CD4-positive, alpha-beta memory T cell (primary cell): Measurements from ENCODE around the gene DIP2A. TPM values are rescaled to one million over a fixed set of nuclear protein-coding genes. Genes with fewer than 3 reads are reported as not detected.
A peak's percentile ranks its signal among the peaks of the same experiment; 100 is the strongest.
"Not testable (repeated sequence)": the region's sequence is repeated elsewhere in the genome, so short reads cannot be mapped to it uniquely, and the experiment has no call there.

Experiments used
- CTCF ChIA-PET: fragments of 350-600 bp; sonication (Branson Sonifier 250); formaldehyde crosslinking; loops from one replicate; lab custom pipeline; 2021; ENCODE audit warnings: inconsistent platforms; ENCODE audit not compliant: partially characterized antibody; lab: Charles Lee
- POLR2A ChIA-PET: fragments of 350-600 bp; sonication (Branson Sonifier 250); formaldehyde crosslinking; loops from one replicate; lab custom pipeline; 2021; ENCODE audit not compliant: partially characterized antibody; lab: Charles Lee
- DNase-seq, 5 donors: peaks; one replicate each; pipeline versions ENCODE4 v3.0.0 to v3.0.0-alpha.2; 2020 to 2022; ENCODE audit warnings: mixed read lengths in 1 of 5
- H3K27ac ChIP-seq: one replicate; pipeline ENCODE4 v1.7.0; 2013; ENCODE audit warnings: low read depth, low read length
- H3K27me3 ChIP-seq: 2 replicates; pipeline ENCODE4 v1.7.0; 2013; ENCODE audit warnings: mild to moderate bottlenecking, low read length, moderate library complexity; ENCODE audit not compliant: insufficient read depth
- H3K36me3 ChIP-seq: 2 replicates; pipeline ENCODE4 v1.7.0; 2013; ENCODE audit warnings: mild to moderate bottlenecking, low read length, moderate library complexity; ENCODE audit not compliant: insufficient read depth
- H3K4me1 ChIP-seq: 2 replicates; pipeline ENCODE4 v1.7.0; 2013; ENCODE audit warnings: mild to moderate bottlenecking, low read length, moderate library complexity; ENCODE audit not compliant: insufficient read depth
- H3K4me3 ChIP-seq, 2 donors: one replicate each; pipeline ENCODE4 v1.7.0; 2013; ENCODE audit warnings: low read length in 2 of 2, mild to moderate bottlenecking in 1 of 2
- H3K9me3 ChIP-seq, 2 donors: one replicate each; pipeline ENCODE4 v1.7.0; 2013; ENCODE audit warnings: low read length in 2 of 2, control low read depth in 1 of 2; ENCODE audit not compliant: control insufficient read depth in 1 of 2
- H3K27ac Mint-ChIP-seq, 7 donors: one replicate each; pipeline ENCODE4 v1.8.0; 2020 to 2021; ENCODE audit warnings: mixed read lengths in 7 of 7, mild to moderate bottlenecking in 6 of 7, inconsistent platforms in 3 of 7, moderate library complexity in 3 of 7
- H3K27me3 Mint-ChIP-seq, 2 donors: one replicate each; pipeline ENCODE4 v1.8.0; 2020 to 2021; ENCODE audit warnings: mixed read lengths in 2 of 2
- H3K36me3 Mint-ChIP-seq, 2 donors: one replicate each; pipeline ENCODE4 v1.8.0; 2020 to 2021; ENCODE audit warnings: mixed read lengths in 2 of 2, inconsistent platforms in 1 of 2, mild to moderate bottlenecking in 1 of 2
- H3K4me1 Mint-ChIP-seq, 4 donors: one replicate each; pipeline ENCODE4 v1.8.0; 2020 to 2021; ENCODE audit warnings: mixed read lengths in 4 of 4, mild to moderate bottlenecking in 1 of 4
- H3K4me3 Mint-ChIP-seq, 8 donors: one replicate each; pipeline ENCODE4 v1.8.0; 2020 to 2021; ENCODE audit warnings: mixed read lengths in 8 of 8, mild to moderate bottlenecking in 7 of 8, moderate library complexity in 6 of 8, inconsistent platforms in 3 of 8
- H3K9me3 Mint-ChIP-seq, 8 donors: one replicate each; pipeline ENCODE4 v1.8.0; 2020 to 2021; ENCODE audit warnings: mixed read lengths in 8 of 8, mild to moderate bottlenecking in 5 of 8, inconsistent platforms in 3 of 8, moderate library complexity in 1 of 8
- intact Hi-C: fragments of 100-400 bp; cut with micrococcal nuclease; formaldehyde crosslinking; loops from one replicate; pipeline ENCODE4 v1.15.1; 2023
- polyA plus RNA-seq, 2 donors: library from polyadenylated mRNA; unstranded; fragments of 300-500 nt; fragmentation: Illumina TruSeq; gene quantifications; one replicate each; pipeline ENCODE4 v1.2.3, GENCODE V29; 2021
- total RNA-seq, 2 experiments: library from RNA; stranded (reverse); gene quantifications; one replicate each; pipeline ENCODE4 v1.2.3, GENCODE V29; 2021

DIP2A gene
- total and polyA plus RNA-seq, 4 experiments from 2014 or later, result 14.1 to 95.9 (median 56.2) TPM

- Histone ChIP-seq H3K27ac (no peak overlapping the region), H3K36me3 (peaks cover 27% of the 10 kb centered on the region), H3K27me3 (no peaks in the 10 kb centered on the region), H3K4me1 (peaks cover 16% of the 10 kb centered on the region), H3K4me3 (no peak overlapping the region), H3K9me3 (no peaks in the 10 kb centered on the region)
- Mint-ChIP-seq H3K4me3 (peak overlapping the region in 3 of 8 donors; percentile 14 to 66 (median 17)), H3K9me3 (peaks cover 0 to 2% (median 0%) of the 10 kb centered on the region in 8 donors), H3K36me3 (peaks cover 44 to 74% of the 10 kb centered on the region in 2 donors), H3K4me1 (peaks cover 13 to 23% (median 17%) of the 10 kb centered on the region in 4 donors), H3K27ac (peak overlapping the region in 5 of 7 donors; percentile 36 to 86 (median 59)), H3K27me3 (no peaks in the 10 kb centered on the region)
- DNase-seq, result no peak
- intact Hi-C loops, result no loop called here
- ChIA-PET CTCF (interaction anchor here (0.8 kb wide), 1 partner anchor 15 kb away, joined by 3 read pairs; no protein-coding TSS in a partner anchor), POLR2A (interaction anchor here (0.9 to 1.5 kb wide), 3 partner anchors 16 to 44 kb away, joined by 4 to 6 read pairs (median 5); no protein-coding TSS in a partner anchor)
These were observed 57.4 kb downstream of the DIP2A start for GRCh38 chr21:46516068-46516467.

- Histone ChIP-seq H3K4me1 (peaks cover 16% of the 10 kb centered on the region), H3K9me3 (no peaks in the 10 kb centered on the region), H3K4me3 (no peak overlapping the region), H3K36me3 (peaks cover 23% of the 10 kb centered on the region), H3K27ac (no peak overlapping the region), H3K27me3 (no peaks in the 10 kb centered on the region)
- peak overlapping the region in 4 of 7 donors; percentile 22 to 69 (median 30) for H3K27ac Mint-ChIP-seq
- no peaks in the 10 kb centered on the region for H3K27me3 Mint-ChIP-seq
- H3K4me3 Mint-ChIP-seq, result no peak overlapping the region
- peaks cover 0 to 2% (median 0%) of the 10 kb centered on the region in 8 donors for H3K9me3 Mint-ChIP-seq
- peaks cover 13 to 23% (median 19%) of the 10 kb centered on the region in 4 donors for H3K4me1 Mint-ChIP-seq
- ChIA-PET POLR2A (interaction anchor here (0.7 to 1.2 kb wide), 2 partner anchors 121 to 122 kb away, joined by 3 to 4 read pairs; no protein-coding TSS in a partner anchor), CTCF (interaction anchor here (1.0 kb wide), 1 partner anchor 15 kb away, joined by 3 read pairs; no protein-coding TSS in a partner anchor)
- DNase-seq, result no peak
- intact Hi-C loops, result no loop called here
- peaks cover 40 to 65% of the 10 kb centered on the region in 2 donors for H3K36me3 Mint-ChIP-seq
These were observed 58.7 kb downstream of the DIP2A start for GRCh38 chr21:46517361-46517760.

- Histone ChIP-seq H3K4me1 (peaks cover 16% of the 10 kb centered on the region), H3K9me3 (no peaks in the 10 kb centered on the region), H3K36me3 (peaks cover 24% of the 10 kb centered on the region), H3K27me3 (no peaks in the 10 kb centered on the region), H3K27ac (no peak overlapping the region), H3K4me3 (no peak overlapping the region)
- peaks cover 0 to 2% (median 0%) of the 10 kb centered on the region in 8 donors for H3K9me3 Mint-ChIP-seq
- DNase-seq, result no peak
- H3K27me3 Mint-ChIP-seq, result no peaks in the 10 kb centered on the region
- H3K36me3 Mint-ChIP-seq, result peaks cover 37 to 53% of the 10 kb centered on the region in 2 donors
- no peak overlapping the region for H3K4me3 Mint-ChIP-seq
- ChIA-PET POLR2A (interaction anchor here (1.9 kb wide), 1 partner anchor 41 kb away, joined by 5 read pairs; no protein-coding TSS in a partner anchor), CTCF (no interaction called here)
- peaks cover 12 to 23% (median 15%) of the 10 kb centered on the region in 4 donors for H3K4me1 Mint-ChIP-seq
- intact Hi-C loops, result no loop called here
- H3K27ac Mint-ChIP-seq, result peak overlapping the region in 2 of 7 donors; percentile 10 to 62
These were observed 60.4 kb downstream of the DIP2A start for GRCh38 chr21:46518983-46519583.

GRCh38 chr21:46527393-46527792 lies 68.7 kb downstream of the DIP2A start:
- H3K27me3 Mint-ChIP-seq, H3K9me3 Mint-ChIP-seq, CTCF ChIA-PET, H3K27ac ChIP-seq, H3K4me1 ChIP-seq, H3K27me3 ChIP-seq, H3K4me3 ChIP-seq, H3K4me3 Mint-ChIP-seq, intact Hi-C loops, H3K36me3 ChIP-seq, DNase-seq, H3K9me3 ChIP-seq: not testable (repeated sequence)
- Mint-ChIP-seq H3K27ac (peak overlapping the region in 1 of 7 donors; percentile 11), H3K36me3 (peaks cover 33 to 37% of the 10 kb centered on the region in 2 donors), H3K4me1 (peaks cover 19 to 45% (median 22%) of the 10 kb centered on the region in 4 donors)
- POLR2A ChIA-PET, result interaction anchor here (1.4 kb wide), 1 partner anchor 109 kb away, joined by 3 read pairs; no protein-coding TSS in a partner anchor

- ChIA-PET CTCF (no interaction called here), POLR2A (no interaction called here)
- peak overlapping the region in 3 of 7 donors; percentile 11 to 81 (median 29) for H3K27ac Mint-ChIP-seq
- Histone ChIP-seq H3K9me3 (no peaks in the 10 kb centered on the region), H3K36me3 (no peaks in the 10 kb centered on the region), H3K27me3 (no peaks in the 10 kb centered on the region), H3K4me1 (peaks cover 5% of the 10 kb centered on the region), H3K4me3 (no peak overlapping the region), H3K27ac (no peak overlapping the region)
- peaks cover 19 to 45% (median 23%) of the 10 kb centered on the region in 4 donors for H3K4me1 Mint-ChIP-seq
- H3K9me3 Mint-ChIP-seq, result no peaks in the 10 kb centered on the region
- intact Hi-C loops, result no loop called here
- H3K36me3 Mint-ChIP-seq, result peaks cover 35 to 37% of the 10 kb centered on the region in 2 donors
- DNase-seq, result no peak
- H3K27me3 Mint-ChIP-seq, result no peaks in the 10 kb centered on the region
- H3K4me3 Mint-ChIP-seq, result peak overlapping the region in 2 of 8 donors; percentile 8 to 28
These were observed 69.1 kb downstream of the DIP2A start for GRCh38 chr21:46527801-46528200.

GRCh38 chr21:46532080-46532479 lies 73.4 kb downstream of the DIP2A start:
- H3K27ac ChIP-seq, result no peak overlapping the region

GRCh38 chr21:46537026-46537425 lies 78.3 kb downstream of the DIP2A start:
- DNase-seq, result no peak
- Mint-ChIP-seq H3K4me3 (no peak overlapping the region), H3K4me1 (peaks cover 7 to 71% (median 27%) of the 10 kb centered on the region in 4 donors), H3K9me3 (no peaks in the 10 kb centered on the region), H3K27me3 (no peaks in the 10 kb centered on the region), H3K27ac (peak overlapping the region in 5 of 7 donors; percentile 2 to 71 (median 42)), H3K36me3 (peaks cover 64 to 76% of the 10 kb centered on the region in 2 donors)
- no peaks in the 10 kb centered on the region for H3K9me3 ChIP-seq
- no peak overlapping the region for H3K4me3 ChIP-seq
- intact Hi-C loops, result no loop called here
- H3K27me3 ChIP-seq, result no peaks in the 10 kb centered on the region
- POLR2A ChIA-PET, result interaction anchor here (0.9 to 1.4 kb wide), 3 partner anchors 15 to 99 kb away, joined by 4 to 7 read pairs (median 4); partner anchors contain the start of gene PRMT2
- CTCF ChIA-PET, result interaction anchor here (1.6 kb wide), 1 partner anchor 22 kb away, joined by 5 read pairs; no protein-coding TSS in a partner anchor
- peaks cover 27% of the 10 kb centered on the region for H3K4me1 ChIP-seq
- H3K27ac ChIP-seq, result no peak overlapping the region
- peaks cover 53% of the 10 kb centered on the region for H3K36me3 ChIP-seq

More at GRCh38 chr21:46532080-46532479, 73.4 kb downstream of the DIP2A start:
- Mint-ChIP-seq H3K27me3 (no peaks in the 10 kb centered on the region), H3K4me1 (peaks cover 15 to 52% (median 22%) of the 10 kb centered on the region in 4 donors), H3K9me3 (no peaks in the 10 kb centered on the region), H3K27ac (peak overlapping the region in 6 of 7 donors; percentile 25 to 91 (median 87)), H3K36me3 (peaks cover 49 to 56% of the 10 kb centered on the region in 2 donors), H3K4me3 (peak overlapping the region in 1 of 8 donors; percentile 64)
- Histone ChIP-seq H3K27me3 (no peaks in the 10 kb centered on the region), H3K4me1 (no peaks in the 10 kb centered on the region), H3K4me3 (no peak overlapping the region), H3K9me3 (no peaks in the 10 kb centered on the region), H3K36me3 (peaks cover 24% of the 10 kb centered on the region)
- ChIA-PET POLR2A (interaction anchor here (0.5 to 1.5 kb wide), 8 partner anchors 8 to 111 kb away, joined by 3 to 10 read pairs (median 4); partner anchors contain the start of gene PRMT2), CTCF (interaction anchor here (0.7 to 1.6 kb wide), 8 partner anchors 10 to 112 kb away, joined by 3 to 9 read pairs (median 4); no protein-coding TSS in a partner anchor)
- DNase-seq, result peak in 4 of 5 donors; percentile 12 to 42 (median 28)
- intact Hi-C loops, result no loop called here
